Ishikawa (cell line): ENCODE results near the gene TEAD1.

Experiments
- CREB1 ChIP-seq: IDR thresholded peaks from 2 replicates; pipeline ENCODE4 v1.6.1; 2012; ENCODE audit warnings: low read depth
- EGR1 ChIP-seq: IDR thresholded peaks from 2 replicates; pipeline ENCODE4 v1.6.1; 2012
- EP300 ChIP-seq: IDR thresholded peaks from 2 replicates; pipeline ENCODE4 v1.6.1; 2012; ENCODE audit warnings: borderline replicate concordance
- RAD21 ChIP-seq: IDR thresholded peaks from 2 replicates; pipeline ENCODE4 v1.6.1; 2012; ENCODE audit warnings: low read depth
- REST ChIP-seq: IDR thresholded peaks from 2 replicates; pipeline ENCODE4 v1.6.1; 2012; ENCODE audit warnings: low read depth, mild to moderate bottlenecking
- TAF1 ChIP-seq: IDR thresholded peaks from 2 replicates; pipeline ENCODE4 v1.6.1; 2012; ENCODE audit warnings: low read depth, mild to moderate bottlenecking
- TEAD4 ChIP-seq: IDR thresholded peaks from 2 replicates; pipeline ENCODE4 v1.6.1; 2012
- YY1 ChIP-seq: IDR thresholded peaks from 2 replicates; pipeline ENCODE4 v1.6.1; 2012; ENCODE audit warnings: low read depth

- TF ChIP-seq REST, result no peak
- TF ChIP-seq TEAD4, result peak; percentile 75
- TF ChIP-seq RAD21, result peak; percentile 21; the same call in 1 of the 2 replicates
- TF ChIP-seq YY1, result no peak
- no peak for TF ChIP-seq TAF1
- TF ChIP-seq EGR1, result no peak
- TF ChIP-seq CREB1, result no peak
- TF ChIP-seq EP300, result peak; percentile 45; the same call in 1 of the 2 replicates
These were observed 20.5 kb upstream of the TEAD1 start for GRCh38 chr11:12653729-12654128.
